SU-DHL-6 (cell line): ENCODE measurements around the gene GRID2.

Source experiments
- H2AFZ ChIP-seq: fragments of 200-600 bp; sonication (generic); 2 replicates; pipeline ENCODE4 v1.6.1; 2014; ENCODE audit warnings: low read depth, mild to moderate bottlenecking, moderate library complexity, mixed read lengths, antibody characterized with exemption, low read length; ENCODE audit not compliant: severe bottlenecking
- H3F3A ChIP-seq: fragments of 200-600 bp; shearing (Covaris generic); 2 replicates; pipeline ENCODE4 v1.6.0; 2016; ENCODE audit warnings: antibody characterized with exemption, mild to moderate bottlenecking; ENCODE audit not compliant: insufficient read depth
- H3K27ac ChIP-seq: fragments of 200-600 bp; sonication (generic); 2 replicates; pipeline ENCODE4 v1.5.1; 2016; ENCODE audit warnings: low read depth, mild to moderate bottlenecking, low read length, moderate library complexity, mixed read lengths
- H3K27me3 ChIP-seq: fragments of 200-600 bp; sonication (generic), shearing (Covaris generic); 2 replicates; pipeline ENCODE4 v1.6.0; 2014; ENCODE audit warnings: mild to moderate bottlenecking, low read length
- H3K36me3 ChIP-seq: fragments of 200-600 bp; sonication (generic); 2 replicates; pipeline ENCODE4 v1.6.1; 2014; ENCODE audit warnings: mild to moderate bottlenecking, low read length, mixed read lengths
- H3K4me2 ChIP-seq: fragments of 300-600, 200-600 bp; shearing (Covaris generic), sonication (generic); 2 replicates; pipeline ENCODE4 v1.6.0; 2014; ENCODE audit warnings: low read length, low read depth, mild to moderate bottlenecking; ENCODE audit not compliant: poor library complexity, severe bottlenecking
- H3K4me3 ChIP-seq: fragments of 200-600 bp; sonication (generic); 2 replicates; pipeline ENCODE4 v1.5.1; 2014; ENCODE audit warnings: antibody characterized with exemption, low read length, mild to moderate bottlenecking, mixed read lengths; ENCODE audit not compliant: insufficient read depth, poor library complexity, severe bottlenecking
- H3K79me2 ChIP-seq: fragments of 200-600 bp; sonication (generic); 2 replicates; pipeline ENCODE4 v1.6.1; 2014; ENCODE audit warnings: mild to moderate bottlenecking, low read length, moderate library complexity; ENCODE audit not compliant: insufficient read depth
- H3K9ac ChIP-seq: fragments of 200-600 bp; sonication (generic); 2 replicates; pipeline ENCODE4 v1.7.0; 2014; ENCODE audit warnings: mild to moderate bottlenecking, low read length
- H3K9me2 ChIP-seq: fragments of 200-600 bp; sonication (generic); replicated peaks from 2 replicates; pipeline ENCODE4 v1.6.1; 2014; ENCODE audit warnings: low read length; ENCODE audit not compliant: insufficient read depth
- H3K9me3 ChIP-seq: fragments of 200-600 bp; sonication (generic); 2 replicates; pipeline ENCODE4 v1.6.1; 2014; ENCODE audit warnings: low read length, mixed read lengths; ENCODE audit not compliant: insufficient read depth
- H4K20me1 ChIP-seq: fragments of 200-600 bp; sonication (generic); 2 replicates; pipeline ENCODE4 v1.6.1; 2014; ENCODE audit warnings: low read depth, mild to moderate bottlenecking, antibody characterized with exemption, low read length, moderate library complexity, mixed read lengths
- CTCF ChIP-seq: fragments of 200-600 bp; sonication (generic); IDR thresholded peaks from one replicate; pipeline ENCODE4 v1.5.1; 2017; ENCODE audit warnings: antibody characterized with exemption, mild to moderate bottlenecking, low read length, moderate library complexity; ENCODE audit not compliant: insufficient read depth, poor library complexity, severe bottlenecking
- EZH2phosphoT487 ChIP-seq: fragments of 200-600 bp; sonication (generic), shearing (Covaris generic); conservative IDR thresholded peaks from 2 replicates; pipeline ENCODE4 v1.6.1; 2018; ENCODE audit warnings: mild to moderate bottlenecking, antibody characterized with exemption, low read length, moderate library complexity, mixed read lengths

The GRID2 gene

GRCh38 chr4:93063325-93063724 is 759.6 kb downstream of the GRID2 start:
- Histone ChIP-seq H2AFZ (no peak overlapping the region), H3K4me2 (no peak overlapping the region), H3K9me3 (no peaks in the 10 kb centered on the region), H3K36me3 (no peaks in the 10 kb centered on the region), H3K27ac (no peak overlapping the region), H3K9ac (no peak overlapping the region), H3K9me2 (no peaks in the 10 kb centered on the region), H3K79me2 (no peaks in the 10 kb centered on the region), H4K20me1 (no peaks in the 10 kb centered on the region), H3K4me3 (no peak overlapping the region), H3F3A (no peaks in the 10 kb centered on the region), H3K27me3 (no peaks in the 10 kb centered on the region)
- TF ChIP-seq CTCF (no peak), EZH2phosphoT487 (no peak)

GRCh38 chr4:93065790-93066189 is 762.0 kb downstream of the GRID2 start:
- Histone ChIP-seq H3K9me2 (no peaks in the 10 kb centered on the region), H3K4me2 (no peak overlapping the region), H3F3A (no peaks in the 10 kb centered on the region), H3K9me3 (no peaks in the 10 kb centered on the region), H2AFZ (no peak overlapping the region), H3K27me3 (no peaks in the 10 kb centered on the region), H3K9ac (no peak overlapping the region), H3K79me2 (no peaks in the 10 kb centered on the region), H3K4me3 (no peak overlapping the region), H3K36me3 (no peaks in the 10 kb centered on the region), H3K27ac (no peak overlapping the region), H4K20me1 (no peaks in the 10 kb centered on the region)
- TF ChIP-seq EZH2phosphoT487 (no peak), CTCF (no peak)

- Histone ChIP-seq H3K4me2 (no peak overlapping the region), H3F3A (no peaks in the 10 kb centered on the region), H3K4me3 (no peak overlapping the region), H3K9ac (no peak overlapping the region), H2AFZ (no peak overlapping the region), H3K9me3 (no peaks in the 10 kb centered on the region), H3K9me2 (no peaks in the 10 kb centered on the region), H3K79me2 (no peaks in the 10 kb centered on the region), H3K27ac (no peak overlapping the region), H3K27me3 (no peaks in the 10 kb centered on the region), H4K20me1 (no peaks in the 10 kb centered on the region), H3K36me3 (no peaks in the 10 kb centered on the region)
- TF ChIP-seq CTCF: no peak
- no peak for TF ChIP-seq EZH2phosphoT487
Measured at GRCh38 chr4:93066749-93067148, 763.0 kb downstream of the GRID2 start.

GRCh38 chr4:93072292-93072691 is 768.5 kb downstream of the GRID2 start:
- no peaks in the 10 kb centered on the region for H3F3A ChIP-seq
- H3K9ac ChIP-seq: no peak overlapping the region
- no peaks in the 10 kb centered on the region for H3K9me2 ChIP-seq
- H4K20me1 ChIP-seq: no peaks in the 10 kb centered on the region
- no peaks in the 10 kb centered on the region for H3K9me3 ChIP-seq
- TF ChIP-seq EZH2phosphoT487: no peak
- TF ChIP-seq CTCF: no peak
- H3K27ac ChIP-seq: no peak overlapping the region
- no peaks in the 10 kb centered on the region for H3K79me2 ChIP-seq
- H3K4me2 ChIP-seq: no peak overlapping the region
- H3K36me3 ChIP-seq: no peaks in the 10 kb centered on the region
- no peak overlapping the region for H3K4me3 ChIP-seq
- H3K27me3 ChIP-seq: no peaks in the 10 kb centered on the region
- H2AFZ ChIP-seq: no peak overlapping the region
